GM19452 (cell line): ENCODE measurements around the gene TAB2.
"Not testable (repeated sequence)": the region's sequence is repeated elsewhere in the genome, so short reads cannot be mapped to it uniquely, and the experiment has no call there.

Experiments used
- ATAC-seq: cut with Tn5 transposase; IDR thresholded peaks from one replicate; pipeline ENCODE4 v1.9.1; 2021; ENCODE audit not compliant: unreplicated experiment

TAB2 gene

DNA sequence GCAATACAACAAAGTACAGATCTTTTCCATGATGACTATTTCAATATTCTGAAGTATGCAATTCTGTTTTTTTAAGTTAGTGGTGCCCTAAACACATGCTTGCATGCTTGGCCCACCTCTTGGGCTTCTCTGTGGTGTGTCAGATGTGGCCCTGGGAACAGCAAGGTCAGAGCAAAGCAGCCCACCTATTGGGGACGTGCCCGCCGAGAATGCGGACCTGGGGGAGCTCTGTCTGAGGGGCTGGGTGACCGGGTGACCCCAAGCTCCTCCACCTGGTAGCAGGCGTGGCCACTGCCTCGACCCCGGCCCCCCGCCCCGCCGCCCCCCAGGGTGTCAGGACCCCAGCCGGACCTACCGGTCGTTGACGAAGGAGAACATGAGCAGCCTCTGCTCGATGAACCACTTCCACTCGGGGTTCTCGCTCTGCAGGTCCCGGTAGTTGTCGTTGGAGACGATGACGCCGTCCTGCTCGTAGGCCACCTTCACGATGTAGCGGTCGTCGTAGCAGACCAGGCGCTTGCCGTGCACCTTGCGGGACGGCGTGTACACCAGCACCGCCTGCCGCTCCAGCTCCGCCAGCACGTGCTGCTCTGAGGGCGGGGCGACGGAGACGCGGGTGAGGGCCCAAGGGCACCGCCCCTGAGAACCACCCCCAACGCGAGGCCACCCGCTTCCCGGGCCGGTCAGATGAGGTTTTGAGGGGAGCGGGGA lies 139.0 kb downstream of the TAB2 start:
- no peak for ATAC-seq

- no peak for ATAC-seq
Measured at GRCh38 chr6:149457316-149457884, 139.9 kb downstream of the TAB2 start.

GRCh38 chr6:149458196-149458595 lies 140.7 kb downstream of the TAB2 start:
- ATAC-seq: no peak

DNA sequence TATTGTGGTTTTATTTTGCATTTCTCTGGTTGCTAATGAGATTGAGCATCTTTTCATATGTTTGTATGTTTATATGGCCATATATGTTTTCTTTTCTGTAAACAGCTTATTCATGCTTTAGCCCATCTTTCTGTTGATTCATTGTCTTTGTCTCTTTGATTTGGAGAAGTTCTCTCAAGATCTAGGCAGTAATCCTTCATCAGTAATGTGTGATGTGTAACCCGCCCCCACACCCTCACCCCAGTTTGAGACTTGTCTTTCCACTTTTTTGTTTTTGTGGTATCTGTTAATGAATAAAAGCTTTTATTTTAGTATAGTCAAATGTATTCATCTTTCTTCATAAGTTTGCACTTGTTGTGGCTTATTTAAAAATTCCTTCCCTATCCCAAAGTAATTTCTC lies 141.3 kb downstream of the TAB2 start:
- no peak for ATAC-seq

DNA sequence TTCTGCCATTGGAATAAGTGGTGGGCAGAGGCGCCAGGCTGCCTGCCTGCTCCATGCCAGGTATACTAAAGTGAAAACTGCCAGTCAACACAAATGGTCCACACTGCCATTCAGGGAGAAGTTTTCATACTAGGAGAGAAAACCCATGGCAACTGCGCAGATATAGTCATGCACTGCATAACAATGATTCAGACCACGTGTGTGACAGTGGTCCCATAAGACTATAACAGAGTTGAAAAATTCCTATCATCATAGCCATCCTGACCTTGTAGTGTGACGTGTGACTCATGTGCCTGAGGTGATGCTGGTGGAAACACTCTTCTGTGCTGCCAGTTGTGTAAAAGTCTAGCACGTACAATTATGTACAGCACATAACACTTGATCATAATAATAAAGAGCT lies 142.2 kb downstream of the TAB2 start:
- no peak for ATAC-seq

- ATAC-seq: not testable (repeated sequence)
Measured at GRCh38 chr6:149460249-149460648, 142.7 kb downstream of the TAB2 start.
